HL-60 (cell line): Measurements from ENCODE around the gene GOLGA3.
"Not testable (repeated sequence)": the region's sequence is repeated elsewhere in the genome, so short reads cannot be mapped to it uniquely, and the experiment has no call there.

Experiments used
- GABPA ChIP-seq: IDR thresholded peaks from 2 replicates; pipeline ENCODE4 v1.6.1; 2012; ENCODE audit warnings: low read depth
- POLR2AphosphoS5 ChIP-seq: IDR thresholded peaks from 2 replicates; pipeline ENCODE4 v1.6.1; 2012; ENCODE audit warnings: low read depth
- SPI1 ChIP-seq: IDR thresholded peaks from 2 replicates; pipeline ENCODE4 v1.6.1; 2012; ENCODE audit warnings: low read depth, mild to moderate bottlenecking, borderline replicate concordance
- TF ChIP-seq, protein P1 (sequence below): IDR thresholded peaks from one replicate; pipeline ENCODE4 v1.5.1; 2011; ENCODE audit warnings: low read length, control low read depth, inconsistent platforms; ENCODE audit not compliant: insufficient read depth
- TF ChIP-seq, protein P2 (sequence below): IDR thresholded peaks from 2 replicates; pipeline ENCODE4 v1.6.1; 2012; ENCODE audit warnings: low read depth; ENCODE audit not compliant: insufficient replicate concordance

GRCh38 chr12:132836230-132836629 is 7.6 kb upstream of the GOLGA3 start:
- TF ChIP-seq, protein P1, sequence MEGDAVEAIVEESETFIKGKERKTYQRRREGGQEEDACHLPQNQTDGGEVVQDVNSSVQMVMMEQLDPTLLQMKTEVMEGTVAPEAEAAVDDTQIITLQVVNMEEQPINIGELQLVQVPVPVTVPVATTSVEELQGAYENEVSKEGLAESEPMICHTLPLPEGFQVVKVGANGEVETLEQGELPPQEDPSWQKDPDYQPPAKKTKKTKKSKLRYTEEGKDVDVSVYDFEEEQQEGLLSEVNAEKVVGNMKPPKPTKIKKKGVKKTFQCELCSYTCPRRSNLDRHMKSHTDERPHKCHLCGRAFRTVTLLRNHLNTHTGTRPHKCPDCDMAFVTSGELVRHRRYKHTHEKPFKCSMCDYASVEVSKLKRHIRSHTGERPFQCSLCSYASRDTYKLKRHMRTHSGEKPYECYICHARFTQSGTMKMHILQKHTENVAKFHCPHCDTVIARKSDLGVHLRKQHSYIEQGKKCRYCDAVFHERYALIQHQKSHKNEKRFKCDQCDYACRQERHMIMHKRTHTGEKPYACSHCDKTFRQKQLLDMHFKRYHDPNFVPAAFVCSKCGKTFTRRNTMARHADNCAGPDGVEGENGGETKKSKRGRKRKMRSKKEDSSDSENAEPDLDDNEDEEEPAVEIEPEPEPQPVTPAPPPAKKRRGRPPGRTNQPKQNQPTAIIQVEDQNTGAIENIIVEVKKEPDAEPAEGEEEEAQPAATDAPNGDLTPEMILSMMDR, result not testable (repeated sequence)
- TF ChIP-seq, protein P2, sequence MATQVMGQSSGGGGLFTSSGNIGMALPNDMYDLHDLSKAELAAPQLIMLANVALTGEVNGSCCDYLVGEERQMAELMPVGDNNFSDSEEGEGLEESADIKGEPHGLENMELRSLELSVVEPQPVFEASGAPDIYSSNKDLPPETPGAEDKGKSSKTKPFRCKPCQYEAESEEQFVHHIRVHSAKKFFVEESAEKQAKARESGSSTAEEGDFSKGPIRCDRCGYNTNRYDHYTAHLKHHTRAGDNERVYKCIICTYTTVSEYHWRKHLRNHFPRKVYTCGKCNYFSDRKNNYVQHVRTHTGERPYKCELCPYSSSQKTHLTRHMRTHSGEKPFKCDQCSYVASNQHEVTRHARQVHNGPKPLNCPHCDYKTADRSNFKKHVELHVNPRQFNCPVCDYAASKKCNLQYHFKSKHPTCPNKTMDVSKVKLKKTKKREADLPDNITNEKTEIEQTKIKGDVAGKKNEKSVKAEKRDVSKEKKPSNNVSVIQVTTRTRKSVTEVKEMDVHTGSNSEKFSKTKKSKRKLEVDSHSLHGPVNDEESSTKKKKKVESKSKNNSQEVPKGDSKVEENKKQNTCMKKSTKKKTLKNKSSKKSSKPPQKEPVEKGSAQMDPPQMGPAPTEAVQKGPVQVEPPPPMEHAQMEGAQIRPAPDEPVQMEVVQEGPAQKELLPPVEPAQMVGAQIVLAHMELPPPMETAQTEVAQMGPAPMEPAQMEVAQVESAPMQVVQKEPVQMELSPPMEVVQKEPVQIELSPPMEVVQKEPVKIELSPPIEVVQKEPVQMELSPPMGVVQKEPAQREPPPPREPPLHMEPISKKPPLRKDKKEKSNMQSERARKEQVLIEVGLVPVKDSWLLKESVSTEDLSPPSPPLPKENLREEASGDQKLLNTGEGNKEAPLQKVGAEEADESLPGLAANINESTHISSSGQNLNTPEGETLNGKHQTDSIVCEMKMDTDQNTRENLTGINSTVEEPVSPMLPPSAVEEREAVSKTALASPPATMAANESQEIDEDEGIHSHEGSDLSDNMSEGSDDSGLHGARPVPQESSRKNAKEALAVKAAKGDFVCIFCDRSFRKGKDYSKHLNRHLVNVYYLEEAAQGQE, result not testable (repeated sequence)
- not testable (repeated sequence) for TF ChIP-seq POLR2AphosphoS5, GABPA, SPI1
